ENCODE measurements around the gene FBXO30.

- no peak for TF ChIP-seq CTCF (IDR thresholded peaks at IDR 0.05)
- no peak for TF ChIP-seq POLR2AphosphoS5 (IDR thresholded peaks at IDR 0.05)
- no peak for TF ChIP-seq POLR2A (IDR thresholded peaks at IDR 0.05)
- TF ChIP-seq EP300 (IDR thresholded peaks at IDR 0.05) = no peak
Measured at GRCh38 chr6:145845557-145845956, 31.0 kb upstream of the FBXO30 start.

Measured in stomach (tissue), 4 donors.